Erythroblast (primary cell): ENCODE data around the gene SEC14L6.

Source experiments
- GATA1 ChIP-seq: IDR thresholded peaks from 2 replicates; pipeline ENCODE4 v1.6.1; 2011; ENCODE audit warnings: low read depth, mild to moderate bottlenecking, control low read depth, low read length, moderate library complexity
- POLR2A ChIP-seq: IDR thresholded peaks from 2 replicates; pipeline ENCODE4 v1.6.1; 2011; ENCODE audit warnings: mild to moderate bottlenecking, low read length

DNA sequence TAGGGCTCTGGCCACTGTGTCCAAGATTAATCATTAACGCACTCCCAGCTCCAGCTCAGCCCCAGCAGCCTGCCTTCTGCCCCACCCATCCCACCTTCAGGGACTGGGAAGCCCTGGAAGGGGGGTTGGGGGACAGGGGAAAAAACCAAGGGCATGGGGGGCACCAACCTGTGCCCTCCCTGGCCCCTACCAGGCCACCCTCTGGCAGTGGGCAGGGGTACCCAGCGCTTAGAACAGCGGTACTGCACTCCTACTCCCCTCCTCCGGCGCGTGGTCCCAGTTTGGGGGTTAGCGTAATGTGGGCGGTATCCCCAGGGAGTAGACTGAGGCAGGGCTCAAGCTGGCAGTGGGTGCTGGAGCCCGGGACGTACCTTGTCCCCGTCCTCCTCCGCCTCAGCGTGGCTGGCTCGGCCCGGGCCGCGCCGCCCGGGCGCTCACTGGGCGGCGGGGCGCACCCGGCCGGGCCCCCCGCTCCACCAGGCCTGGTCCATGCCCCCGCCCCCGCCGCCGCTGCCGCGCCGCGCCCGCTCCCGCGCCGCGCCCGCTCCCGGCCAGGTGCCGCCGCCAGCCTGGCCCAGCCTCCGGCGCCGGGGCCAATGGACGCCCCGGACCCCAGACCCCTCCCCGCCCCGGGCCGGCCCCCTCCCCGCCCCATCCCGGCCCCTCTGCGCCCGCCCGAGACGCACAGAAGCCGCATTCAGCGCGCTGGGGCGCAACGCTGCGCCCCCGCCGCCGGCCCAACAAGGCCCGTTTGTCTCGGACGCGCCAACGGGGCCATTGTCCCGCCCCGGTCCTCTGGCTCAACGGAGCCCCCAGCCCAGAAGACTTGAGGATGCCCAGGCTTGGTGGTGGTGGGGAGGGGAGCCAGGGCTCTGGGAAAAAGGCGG is 27.8 kb upstream of the SEC14L6 start, which contains the start of gene GAL3ST1:
- TF ChIP-seq POLR2A (no peak), GATA1 (no peak)
